ENCODE results near the gene CFAP157.

Gene CFAP157

GRCh38 chr9:127761491-127761956 lies 54.7 kb downstream of the CFAP157 start:
- Histone ChIP-seq H3K4me1 (ENCODE audit: low read length) (no peaks in the 10 kb centered on the region), H3K27ac (ENCODE audit: low read length) (no peak overlapping the region), H3F3A (ENCODE audit: insufficient read depth, low read length) (no peaks in the 10 kb centered on the region), H3K79me2 (ENCODE audit: low read length) (no peaks in the 10 kb centered on the region), H3K4me2 (ENCODE audit: low read depth, low read length) (no peak overlapping the region), H4K20me1 (ENCODE audit: insufficient read depth, low read length) (no peaks in the 10 kb centered on the region), H3K9me3 (replicated peaks; ENCODE audit: insufficient read depth, low read length) (no peaks in the 10 kb centered on the region), H3K27me3 (replicated peaks; ENCODE audit: insufficient read depth, low read length) (no peaks in the 10 kb centered on the region), H2AFZ (ENCODE audit: low read length) (no peak overlapping the region), H3K9ac (ENCODE audit: low read length) (no peak overlapping the region), H3K9me2 (replicated peaks; ENCODE audit: insufficient read depth, low read length) (no peaks in the 10 kb centered on the region), H3K36me3 (replicated peaks; ENCODE audit: insufficient read depth, low read length) (no peaks in the 10 kb centered on the region), H3K4me3 (ENCODE audit: low read length) (no peak overlapping the region)
- TF ChIP-seq, protein P1, sequence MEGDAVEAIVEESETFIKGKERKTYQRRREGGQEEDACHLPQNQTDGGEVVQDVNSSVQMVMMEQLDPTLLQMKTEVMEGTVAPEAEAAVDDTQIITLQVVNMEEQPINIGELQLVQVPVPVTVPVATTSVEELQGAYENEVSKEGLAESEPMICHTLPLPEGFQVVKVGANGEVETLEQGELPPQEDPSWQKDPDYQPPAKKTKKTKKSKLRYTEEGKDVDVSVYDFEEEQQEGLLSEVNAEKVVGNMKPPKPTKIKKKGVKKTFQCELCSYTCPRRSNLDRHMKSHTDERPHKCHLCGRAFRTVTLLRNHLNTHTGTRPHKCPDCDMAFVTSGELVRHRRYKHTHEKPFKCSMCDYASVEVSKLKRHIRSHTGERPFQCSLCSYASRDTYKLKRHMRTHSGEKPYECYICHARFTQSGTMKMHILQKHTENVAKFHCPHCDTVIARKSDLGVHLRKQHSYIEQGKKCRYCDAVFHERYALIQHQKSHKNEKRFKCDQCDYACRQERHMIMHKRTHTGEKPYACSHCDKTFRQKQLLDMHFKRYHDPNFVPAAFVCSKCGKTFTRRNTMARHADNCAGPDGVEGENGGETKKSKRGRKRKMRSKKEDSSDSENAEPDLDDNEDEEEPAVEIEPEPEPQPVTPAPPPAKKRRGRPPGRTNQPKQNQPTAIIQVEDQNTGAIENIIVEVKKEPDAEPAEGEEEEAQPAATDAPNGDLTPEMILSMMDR (IDR thresholded peaks at IDR 0.05; ENCODE audit: low read length) = no peak
- no peak for TF ChIP-seq EZH2 (optimal IDR thresholded peaks at IDR 0.05; ENCODE audit: low read depth, low read length)
- no peak for TF ChIP-seq EZH2phosphoT487 (IDR thresholded peaks at IDR 0.05; ENCODE audit: low read length)
- DNase-seq = no peak

- Histone ChIP-seq H3K36me3 (replicated peaks; ENCODE audit: insufficient read depth, low read length) (no peaks in the 10 kb centered on the region), H3K79me2 (ENCODE audit: low read length) (peaks cover 4% of the 10 kb centered on the region), H3K9me2 (replicated peaks; ENCODE audit: insufficient read depth, low read length) (no peaks in the 10 kb centered on the region), H3F3A (ENCODE audit: insufficient read depth, low read length) (no peaks in the 10 kb centered on the region), H2AFZ (ENCODE audit: low read length) (no peak overlapping the region), H3K4me2 (ENCODE audit: low read depth, low read length) (no peak overlapping the region), H3K27me3 (replicated peaks; ENCODE audit: insufficient read depth, low read length) (no peaks in the 10 kb centered on the region), H4K20me1 (ENCODE audit: insufficient read depth, low read length) (no peaks in the 10 kb centered on the region), H3K4me1 (ENCODE audit: low read length) (no peaks in the 10 kb centered on the region), H3K4me3 (ENCODE audit: low read length) (no peak overlapping the region), H3K27ac (ENCODE audit: low read length) (no peak overlapping the region), H3K9me3 (replicated peaks; ENCODE audit: insufficient read depth, low read length) (no peaks in the 10 kb centered on the region), H3K9ac (ENCODE audit: low read length) (no peak overlapping the region)
- TF ChIP-seq EZH2phosphoT487 (IDR thresholded peaks at IDR 0.05; ENCODE audit: low read length) (no peak), EZH2 (optimal IDR thresholded peaks at IDR 0.05; ENCODE audit: low read depth, low read length) (no peak)
- TF ChIP-seq, protein P1 (IDR thresholded peaks at IDR 0.05; ENCODE audit: low read length) = no peak
- no peak for DNase-seq
Measured at GRCh38 chr9:127762111-127762676, 55.4 kb downstream of the CFAP157 start.

GRCh38 chr9:127763918-127764384 lies 57.2 kb downstream of the CFAP157 start:
- Histone ChIP-seq H3K36me3 (replicated peaks; ENCODE audit: insufficient read depth, low read length) (no peaks in the 10 kb centered on the region), H3K4me1 (ENCODE audit: low read length) (0 out of 2 replicates have a peak, but pooled peaks cover 3% of the 10 kb centered on the region), H3K9me3 (replicated peaks; ENCODE audit: insufficient read depth, low read length) (no peaks in the 10 kb centered on the region), H2AFZ (ENCODE audit: low read length) (no peak overlapping the region), H3K9me2 (replicated peaks; ENCODE audit: insufficient read depth, low read length) (no peaks in the 10 kb centered on the region), H4K20me1 (ENCODE audit: insufficient read depth, low read length) (no peaks in the 10 kb centered on the region), H3F3A (ENCODE audit: insufficient read depth, low read length) (no peaks in the 10 kb centered on the region), H3K79me2 (ENCODE audit: low read length) (peaks cover 21% of the 10 kb centered on the region), H3K9ac (ENCODE audit: low read length) (no peak overlapping the region), H3K4me3 (ENCODE audit: low read length) (no peak overlapping the region), H3K4me2 (ENCODE audit: low read depth, low read length) (no peak overlapping the region), H3K27ac (ENCODE audit: low read length) (no peak overlapping the region), H3K27me3 (replicated peaks; ENCODE audit: insufficient read depth, low read length) (no peaks in the 10 kb centered on the region)
- no peak for DNase-seq
- TF ChIP-seq, protein P1 (IDR thresholded peaks at IDR 0.05; ENCODE audit: low read length) = peak; percentile 39
- TF ChIP-seq EZH2 (optimal IDR thresholded peaks at IDR 0.05; ENCODE audit: low read depth, low read length) (no peak), EZH2phosphoT487 (IDR thresholded peaks at IDR 0.05; ENCODE audit: low read length) (no peak)

All from MM.1S (cell line).